Thyroid gland (tissue), 4 donors: ENCODE results near the gene KRT10. TPM values are rescaled to one million over a fixed set of nuclear protein-coding genes. Genes with fewer than 3 reads are reported as not detected.
"Not testable (repeated sequence)": the region's sequence is repeated elsewhere in the genome, so short reads cannot be mapped to it uniquely, and the experiment has no call there.

ENCODE experiments used
- DNase-seq, 2 donors: peaks; one replicate each; pipeline ENCODE4 v3.0.0-alpha.2; 2019
- H3K27ac ChIP-seq, 3 donors: fragments of 200-600 bp; sonication (generic); 1 replicate in 2 of 3; 2 replicates in 1 of 3; pipeline ENCODE4 v1.5.1; 2016 to 2019; ENCODE audit warnings: mild to moderate bottlenecking in 1 of 3, moderate library complexity in 1 of 3
- H3K27me3 ChIP-seq: fragments of 200-600 bp; sonication (generic); one replicate; pipeline ENCODE4 v1.5.1; 2019
- H3K36me3 ChIP-seq, 2 donors: fragments of 200-600 bp; sonication (generic); one replicate each; pipeline ENCODE4 v1.5.1; 2016 to 2019
- H3K4me1 ChIP-seq, 2 donors: fragments of 200-600 bp; sonication (generic); one replicate each; pipeline ENCODE4 v1.5.1; 2017 to 2019
- H3K4me3 ChIP-seq, 3 donors: fragments of 200-600 bp; sonication (generic); replicated peaks in 1 of 3; 1 replicate in 2 of 3; 2 replicates in 1 of 3; pipeline ENCODE4 v1.5.1; 2016; ENCODE audit warnings: mild to moderate bottlenecking in 1 of 3
- H3K9me3 ChIP-seq: fragments of 200-600 bp; sonication (generic); one replicate; pipeline ENCODE4 v1.5.1; 2017
- POLR2A ChIP-seq, 2 donors: fragments of 450-650 bp; IDR thresholded peaks; one replicate each; pipeline ENCODE4 v1.6.1; 2017; ENCODE audit warnings: antibody characterized with exemption in 2 of 2, mild to moderate bottlenecking in 2 of 2, moderate library complexity in 1 of 2
- WGBS, 2 donors: methylation state at CpG; one replicate each; pipeline ENCODE4 v1.1.5; 2017; 5-methylcytosine and 5-hydroxymethylcytosine counted together
- intact Hi-C: fragments of 100-400 bp; cut with DNase I; formaldehyde crosslinking; loops from one replicate; pipeline ENCODE4 v1.15.1; 2023
- total RNA-seq, 4 donors: library from RNA; depleted of rRNA; stranded (reverse); fragments of >200 nt; gene quantifications; one replicate each; pipeline ENCODE4 v1.2.3, GENCODE V29; 2016
- TF ChIP-seq, protein P1 (sequence below), 6 experiments: fragments of 200-600 bp in 3 of 6; fragments of 450-650 bp in 3 of 6; sonication (generic) in 3 of 6; IDR thresholded peaks; one replicate each; pipeline ENCODE4 v1.5.1; 2016 to 2019; ENCODE audit warnings: antibody characterized with exemption in 6 of 6, mild to moderate bottlenecking in 2 of 6, inconsistent platforms in 1 of 6, moderate library complexity in 1 of 6

Gene KRT10
- total RNA-seq, 4 donors from 2014 or later, result 1.3 to 10.8 (median 8.8) TPM

DNA sequence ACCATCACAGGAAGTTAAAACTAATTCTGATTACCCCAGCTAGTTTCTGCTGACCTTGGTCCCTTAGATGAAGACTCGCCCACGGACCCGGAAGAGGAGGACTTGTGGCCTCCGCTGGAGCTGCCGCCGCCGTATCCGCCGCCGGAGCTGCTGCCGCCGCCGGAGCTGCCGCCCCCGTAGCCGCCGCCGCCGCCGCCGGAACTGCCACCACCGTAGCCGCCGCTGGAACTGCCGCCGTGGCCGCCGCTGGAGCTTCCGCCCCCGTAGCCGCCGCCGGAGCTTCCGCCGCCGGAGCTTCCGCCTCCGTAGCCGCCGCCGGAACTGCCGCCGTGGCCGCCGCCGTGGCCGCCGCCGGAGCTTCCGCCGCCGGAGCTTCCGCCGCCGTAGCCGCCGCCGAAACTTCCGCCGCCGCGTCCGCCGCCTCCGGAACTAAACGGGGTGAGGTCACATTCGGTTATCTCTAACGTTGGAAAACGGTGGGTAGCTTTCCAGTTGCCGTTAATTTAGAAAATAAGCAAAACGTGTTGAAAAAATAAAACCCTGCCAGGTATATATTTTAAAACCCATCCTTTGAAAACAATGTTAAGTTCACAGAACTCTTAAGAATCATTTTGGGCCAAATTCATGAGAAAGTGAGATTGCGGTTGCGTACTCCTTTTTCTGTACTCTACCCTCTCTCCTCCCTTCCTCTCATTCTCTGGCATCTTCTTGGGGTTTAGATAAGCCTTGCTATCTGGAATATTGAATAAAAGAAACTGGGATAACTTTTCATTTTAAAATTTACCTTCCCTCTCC, 3.5 kb downstream of the KRT10 start:
- H3K27me3 ChIP-seq, result no peaks in the 10 kb centered on the region
- intact Hi-C loops, result no loop called here
- peak; percentile 10 to 83 for TF ChIP-seq POLR2A (IDR thresholded peaks at IDR 0.05)
- TF ChIP-seq, protein P1, sequence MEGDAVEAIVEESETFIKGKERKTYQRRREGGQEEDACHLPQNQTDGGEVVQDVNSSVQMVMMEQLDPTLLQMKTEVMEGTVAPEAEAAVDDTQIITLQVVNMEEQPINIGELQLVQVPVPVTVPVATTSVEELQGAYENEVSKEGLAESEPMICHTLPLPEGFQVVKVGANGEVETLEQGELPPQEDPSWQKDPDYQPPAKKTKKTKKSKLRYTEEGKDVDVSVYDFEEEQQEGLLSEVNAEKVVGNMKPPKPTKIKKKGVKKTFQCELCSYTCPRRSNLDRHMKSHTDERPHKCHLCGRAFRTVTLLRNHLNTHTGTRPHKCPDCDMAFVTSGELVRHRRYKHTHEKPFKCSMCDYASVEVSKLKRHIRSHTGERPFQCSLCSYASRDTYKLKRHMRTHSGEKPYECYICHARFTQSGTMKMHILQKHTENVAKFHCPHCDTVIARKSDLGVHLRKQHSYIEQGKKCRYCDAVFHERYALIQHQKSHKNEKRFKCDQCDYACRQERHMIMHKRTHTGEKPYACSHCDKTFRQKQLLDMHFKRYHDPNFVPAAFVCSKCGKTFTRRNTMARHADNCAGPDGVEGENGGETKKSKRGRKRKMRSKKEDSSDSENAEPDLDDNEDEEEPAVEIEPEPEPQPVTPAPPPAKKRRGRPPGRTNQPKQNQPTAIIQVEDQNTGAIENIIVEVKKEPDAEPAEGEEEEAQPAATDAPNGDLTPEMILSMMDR (IDR thresholded peaks at IDR 0.05), result peak in 1 of 6 experiments; percentile 3
- H3K36me3 ChIP-seq, result no peaks in the 10 kb centered on the region
- H3K27ac ChIP-seq, result peak overlapping the region; percentile 64 to 88 (median 81)
- WGBS, 2 donors, result 1% methylated on average over 38 to 40 of the region's 73 CpGs
- H3K4me1 ChIP-seq, result peaks cover 9% of the 10 kb centered on the region in 2 donors
- peak; percentile 74 to 76 for DNase-seq
- H3K9me3 ChIP-seq, result no peaks in the 10 kb centered on the region
- H3K4me3 ChIP-seq, result peak overlapping the region; percentile 19 to 90 (median 66)

DNA sequence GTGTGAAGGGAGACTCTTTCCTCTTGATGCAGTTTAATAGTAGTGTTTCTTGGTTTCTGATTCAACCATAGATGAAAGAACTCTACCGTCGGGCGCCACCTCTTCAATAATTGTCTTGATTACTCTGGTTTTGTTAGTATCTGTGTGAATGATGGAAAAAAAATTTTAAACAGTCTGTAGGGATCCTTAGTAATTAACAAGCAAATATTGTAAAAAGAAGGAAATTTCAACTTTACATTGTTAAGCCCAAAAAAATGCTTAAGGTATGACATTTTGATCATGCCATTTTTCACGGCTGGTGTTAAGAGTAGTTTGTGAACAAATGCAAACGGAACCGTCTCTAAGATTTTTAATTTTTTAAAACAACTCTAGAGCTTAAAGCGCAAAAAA, 4.1 kb downstream of the KRT10 start:
- Histone ChIP-seq H3K27me3 (no peaks in the 10 kb centered on the region), H3K4me3 (peak overlapping the region in 2 of 3 donors; percentile 66 to 90), H3K36me3 (no peaks in the 10 kb centered on the region), H3K4me1 (peaks cover 9% of the 10 kb centered on the region in 2 donors), H3K9me3 (no peaks in the 10 kb centered on the region), H3K27ac (peak overlapping the region; percentile 64 to 88 (median 81))
- intact Hi-C loops, result no loop called here
- TF ChIP-seq POLR2A (IDR thresholded peaks at IDR 0.05), result no peak
- TF ChIP-seq, protein P1 (IDR thresholded peaks at IDR 0.05), result no peak
- WGBS, 2 donors, result 17 to 20% methylated on average over 7 of the region's 7 CpGs
- DNase-seq, result no peak

DNA sequence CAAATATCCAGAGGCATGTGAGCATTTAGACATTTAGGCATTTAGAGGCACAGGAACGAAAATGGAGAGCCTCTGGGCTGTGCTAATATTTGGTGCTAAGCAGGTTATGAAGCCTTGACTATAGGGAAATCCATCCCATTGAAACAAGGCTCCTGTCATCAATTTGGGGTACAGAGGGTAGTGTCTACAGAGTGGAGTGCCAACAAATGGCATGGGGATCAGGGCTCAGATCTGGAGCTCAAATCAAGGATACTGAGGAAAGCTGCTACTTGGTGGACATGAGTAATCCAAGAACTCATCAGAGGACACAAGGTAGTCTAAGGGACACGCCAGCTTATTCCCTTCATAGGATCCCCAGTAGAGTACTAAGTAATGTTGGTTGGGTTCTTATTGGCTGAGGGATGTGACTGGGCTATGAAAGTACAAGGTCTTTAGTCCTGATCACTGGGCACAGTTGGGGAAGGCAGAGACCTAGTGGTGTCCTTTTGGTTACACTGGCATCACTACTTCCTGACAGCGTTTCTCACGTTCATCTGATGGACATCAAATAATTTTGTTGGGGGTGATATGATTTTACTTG, 5.2 kb downstream of the KRT10 start:
- H3K4me1 ChIP-seq, result peaks cover 9% of the 10 kb centered on the region in 2 donors
- H3K27me3 ChIP-seq, result no peaks in the 10 kb centered on the region
- intact Hi-C loops, result no loop called here
- DNase-seq, result no peak
- 98 to 99% methylated on average over 4 of the region's 4 CpGs for WGBS, 2 donors
- no peak for TF ChIP-seq POLR2A (IDR thresholded peaks at IDR 0.05)
- TF ChIP-seq, protein P1 (IDR thresholded peaks at IDR 0.05), result no peak
- H3K4me3 ChIP-seq, result no peak overlapping the region
- H3K9me3 ChIP-seq, result no peaks in the 10 kb centered on the region
- H3K36me3 ChIP-seq, result no peaks in the 10 kb centered on the region
- no peak overlapping the region for H3K27ac ChIP-seq

DNA sequence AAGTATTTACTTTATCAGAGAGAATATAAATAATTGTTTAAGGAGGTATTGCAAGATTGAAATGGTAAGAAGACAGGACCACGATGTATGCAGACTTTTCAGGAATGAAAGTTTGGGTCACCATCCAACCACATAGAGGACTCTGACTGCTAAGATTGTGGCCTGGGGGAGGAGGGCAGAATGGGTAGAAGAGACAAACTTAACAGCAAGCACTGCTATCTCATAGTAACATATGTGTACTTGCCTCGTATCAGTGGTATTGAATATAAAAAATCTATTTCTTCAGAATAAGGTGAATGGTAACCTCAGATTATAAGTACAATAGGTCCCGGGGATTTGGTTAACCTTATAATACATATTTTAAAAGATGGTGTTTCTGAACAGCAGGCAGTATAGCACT, 5.8 kb downstream of the KRT10 start:
- no peaks in the 10 kb centered on the region for H3K36me3 ChIP-seq
- intact Hi-C loops, result no loop called here
- TF ChIP-seq, protein P1 (IDR thresholded peaks at IDR 0.05), result no peak
- no peak for TF ChIP-seq POLR2A (IDR thresholded peaks at IDR 0.05)
- peaks cover 9% of the 10 kb centered on the region in 2 donors for H3K4me1 ChIP-seq
- no peaks in the 10 kb centered on the region for H3K27me3 ChIP-seq
- H3K4me3 ChIP-seq, result no peak overlapping the region
- no peaks in the 10 kb centered on the region for H3K9me3 ChIP-seq
- 91 to 94% methylated on average over 3 of the region's 3 CpGs for WGBS, 2 donors
- no peak for DNase-seq
- no peak overlapping the region for H3K27ac ChIP-seq

DNA sequence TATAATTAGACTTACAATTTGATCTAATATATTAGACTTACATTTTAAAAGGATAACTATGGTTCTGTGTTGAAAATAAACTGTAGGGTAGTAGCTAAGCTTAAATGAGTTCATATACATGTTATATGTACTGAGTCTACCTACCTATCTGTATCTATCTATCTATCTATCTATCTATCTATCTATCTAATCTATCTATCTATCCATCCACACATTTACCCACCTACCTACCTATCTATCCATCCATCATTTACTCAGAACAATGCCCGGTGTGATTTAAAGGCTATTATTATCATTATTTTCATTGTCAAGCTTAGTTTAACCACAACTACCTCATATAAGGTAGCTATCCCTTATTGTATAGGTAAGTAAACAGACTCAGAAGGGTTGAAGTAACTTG, 7.0 kb downstream of the KRT10 start:
- Histone ChIP-seq H3K36me3 (no peaks in the 10 kb centered on the region), H3K27me3 (no peaks in the 10 kb centered on the region), H3K27ac (no peak overlapping the region), H3K4me3 (no peak overlapping the region), H3K9me3 (no peaks in the 10 kb centered on the region), H3K4me1 (peaks cover 9% of the 10 kb centered on the region in 2 donors)
- DNase-seq, result no peak
- intact Hi-C loops, result no loop called here
- 94 to 98% methylated on average over 1 of the region's 1 CpG for WGBS, 2 donors
- TF ChIP-seq, protein P1 (IDR thresholded peaks at IDR 0.05), result no peak

DNA sequence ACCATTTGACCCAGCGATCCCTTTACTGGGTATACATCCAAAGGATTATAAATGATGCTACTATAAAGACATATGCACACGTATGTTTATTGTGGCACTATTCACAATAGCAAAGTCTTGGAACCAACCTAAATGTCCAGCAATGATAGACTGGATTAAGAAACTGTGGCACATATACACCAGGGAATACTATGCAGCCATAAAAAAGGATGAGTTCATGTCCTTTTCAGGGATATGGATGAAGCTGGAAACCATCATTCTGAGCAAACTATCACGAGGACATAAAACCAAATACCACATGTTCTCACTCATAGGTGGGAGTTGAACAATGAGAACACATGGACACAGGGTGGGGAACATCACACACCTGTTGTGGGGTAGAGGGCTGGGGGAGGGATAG, 7.8 kb downstream of the KRT10 start:
- H3K9me3 ChIP-seq, H3K4me3 ChIP-seq, H3K27me3 ChIP-seq, H3K27ac ChIP-seq, H3K4me1 ChIP-seq, H3K36me3 ChIP-seq, DNase-seq, intact Hi-C loops: not testable (repeated sequence)
- 82 to 85% methylated on average over 3 of the region's 3 CpGs for WGBS, 2 donors
